K562 (cell line): ENCODE measurements around the gene TMEM184B.

Experiments
- CHD1 ChIP-seq: fragments of 200-600 bp; sonication (generic); IDR thresholded peaks from one replicate; pipeline ENCODE4 v1.6.1; 2012; ENCODE audit warnings: mild to moderate bottlenecking, moderate library complexity, low read length, inconsistent platforms
- EZH2 ChIP-seq: IDR thresholded peaks from 2 replicates; pipeline ENCODE4 v1.6.1; 2012; ENCODE audit warnings: low read depth, mild to moderate bottlenecking, inconsistent platforms, low read length, borderline replicate concordance
- TF ChIP-seq, protein P1 (sequence below): sonication (generic); formaldehyde crosslinking; IDR thresholded peaks from 2 replicates; pipeline ENCODE4 v1.8.0; 2022; ENCODE audit warnings: missing genetic modification reagents, mild to moderate bottlenecking, borderline replicate concordance

GRCh38 chr22:38249301-38249700 lies 23.5 kb downstream of the TMEM184B start:
- no peak for TF ChIP-seq CHD1
- TF ChIP-seq, protein P1, sequence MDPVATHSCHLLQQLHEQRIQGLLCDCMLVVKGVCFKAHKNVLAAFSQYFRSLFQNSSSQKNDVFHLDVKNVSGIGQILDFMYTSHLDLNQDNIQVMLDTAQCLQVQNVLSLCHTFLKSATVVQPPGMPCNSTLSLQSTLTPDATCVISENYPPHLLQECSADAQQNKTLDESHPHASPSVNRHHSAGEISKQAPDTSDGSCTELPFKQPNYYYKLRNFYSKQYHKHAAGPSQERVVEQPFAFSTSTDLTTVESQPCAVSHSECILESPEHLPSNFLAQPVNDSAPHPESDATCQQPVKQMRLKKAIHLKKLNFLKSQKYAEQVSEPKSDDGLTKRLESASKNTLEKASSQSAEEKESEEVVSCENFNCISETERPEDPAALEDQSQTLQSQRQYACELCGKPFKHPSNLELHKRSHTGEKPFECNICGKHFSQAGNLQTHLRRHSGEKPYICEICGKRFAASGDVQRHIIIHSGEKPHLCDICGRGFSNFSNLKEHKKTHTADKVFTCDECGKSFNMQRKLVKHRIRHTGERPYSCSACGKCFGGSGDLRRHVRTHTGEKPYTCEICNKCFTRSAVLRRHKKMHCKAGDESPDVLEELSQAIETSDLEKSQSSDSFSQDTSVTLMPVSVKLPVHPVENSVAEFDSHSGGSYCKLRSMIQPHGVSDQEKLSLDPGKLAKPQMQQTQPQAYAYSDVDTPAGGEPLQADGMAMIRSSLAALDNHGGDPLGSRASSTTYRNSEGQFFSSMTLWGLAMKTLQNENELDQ: no peak
- no peak for TF ChIP-seq EZH2
